Ishikawa (cell line): ENCODE measurements around the gene PPP1R12C.
A peak's percentile ranks its signal among the peaks of the same experiment; 100 is the strongest.

Experiments
- CEBPB ChIP-seq: IDR thresholded peaks from 2 replicates; pipeline ENCODE4 v1.6.1; 2012
- CREB1 ChIP-seq: IDR thresholded peaks from 2 replicates; pipeline ENCODE4 v1.6.1; 2012; ENCODE audit warnings: low read depth
- EGR1 ChIP-seq: IDR thresholded peaks from 2 replicates; pipeline ENCODE4 v1.6.1; 2012
- EP300 ChIP-seq: IDR thresholded peaks from 2 replicates; pipeline ENCODE4 v1.6.1; 2012; ENCODE audit warnings: borderline replicate concordance
- FOXM1 ChIP-seq: IDR thresholded peaks from 2 replicates; pipeline ENCODE4 v1.6.1; 2012; ENCODE audit warnings: low read depth, borderline replicate concordance
- MAX ChIP-seq: IDR thresholded peaks from 2 replicates; pipeline ENCODE4 v1.6.1; 2012
- NFIC ChIP-seq: IDR thresholded peaks from 2 replicates; pipeline ENCODE4 v1.6.1; 2012
- RAD21 ChIP-seq: IDR thresholded peaks from 2 replicates; pipeline ENCODE4 v1.6.1; 2012; ENCODE audit warnings: low read depth
- REST ChIP-seq: IDR thresholded peaks from 2 replicates; pipeline ENCODE4 v1.6.1; 2012; ENCODE audit warnings: low read depth, mild to moderate bottlenecking
- TAF1 ChIP-seq: IDR thresholded peaks from 2 replicates; pipeline ENCODE4 v1.6.1; 2012; ENCODE audit warnings: low read depth, mild to moderate bottlenecking
- TCF12 ChIP-seq: IDR thresholded peaks from 2 replicates; pipeline ENCODE4 v1.6.1; 2012; ENCODE audit warnings: low read depth
- USF1 ChIP-seq: IDR thresholded peaks from 2 replicates; pipeline ENCODE4 v1.6.1; 2012
- YY1 ChIP-seq: IDR thresholded peaks from 2 replicates; pipeline ENCODE4 v1.6.1; 2012; ENCODE audit warnings: low read depth

GRCh38 chr19:55068950-55069864 lies 48.2 kb downstream of the PPP1R12C start:
- peak; percentile 45; the same call in 1 of the 2 replicates for TF ChIP-seq EP300
- TF ChIP-seq REST, result no peak
- TF ChIP-seq TAF1, result no peak
- TF ChIP-seq FOXM1, result no peak
- TF ChIP-seq CEBPB, result no peak
- 0 out of 2 replicates have a peak, but pooled peaks have one; percentile 16 for TF ChIP-seq YY1
- TF ChIP-seq USF1, result 0 out of 2 replicates have a peak, but pooled peaks have one; percentile 9
- peak; percentile 22; the same call in 1 of the 2 replicates for TF ChIP-seq MAX
- TF ChIP-seq RAD21, result no peak
- TF ChIP-seq EGR1, result no peak
- no peak for TF ChIP-seq NFIC
- no peak; the same call in 1 of the 2 replicates for TF ChIP-seq TCF12
- TF ChIP-seq CREB1, result 0 out of 2 replicates have a peak, but pooled peaks have one; percentile 18
